Parathyroid adenoma (tissue), 2 donors: Measurements from ENCODE around the gene PIP4K2B.

Experiments used
- H2AFZ ChIP-seq: fragments of 300-600 bp; sonication (generic); one replicate; pipeline ENCODE4 v1.7.0; 2017; ENCODE audit warnings: antibody characterized with exemption, mild to moderate bottlenecking
- H3K27ac ChIP-seq: fragments of 300-600 bp; sonication (generic); one replicate; pipeline ENCODE4 v1.7.0; 2017
- H3K27me3 ChIP-seq: fragments of 300-600 bp; sonication (generic); one replicate; pipeline ENCODE4 v1.7.0; 2017; ENCODE audit warnings: low read length; ENCODE audit not compliant: control insufficient read depth, insufficient read depth
- H3K36me3 ChIP-seq: fragments of 300-600 bp; sonication (generic); one replicate; pipeline ENCODE4 v1.7.0; 2017; ENCODE audit warnings: low read length; ENCODE audit not compliant: control insufficient read depth, insufficient read depth
- H3K4me1 ChIP-seq: fragments of 300-600 bp; sonication (generic); one replicate; pipeline ENCODE4 v1.7.0; 2017; ENCODE audit warnings: control low read depth
- H3K4me2 ChIP-seq: fragments of 300-600 bp; sonication (generic); one replicate; pipeline ENCODE4 v1.7.0; 2017; ENCODE audit warnings: low read length
- H3K4me3 ChIP-seq: fragments of 300-600 bp; sonication (generic); one replicate; pipeline ENCODE4 v1.7.0; 2017; ENCODE audit warnings: low read depth, low read length
- H3K79me2 ChIP-seq: fragments of 300-600 bp; sonication (generic); one replicate; pipeline ENCODE4 v1.7.0; 2017; ENCODE audit warnings: control low read depth
- H3K9ac ChIP-seq: fragments of 300-600 bp; sonication (generic); one replicate; pipeline ENCODE4 v1.7.0; 2017; ENCODE audit warnings: mild to moderate bottlenecking
- H3K9me3 ChIP-seq: fragments of 300-600 bp; sonication (generic); one replicate; pipeline ENCODE4 v1.7.0; 2017; ENCODE audit warnings: low read length; ENCODE audit not compliant: control insufficient read depth
- CTCF ChIP-seq: fragments of 300-600 bp; sonication (generic); IDR thresholded peaks from one replicate; pipeline ENCODE4 v1.7.0; 2017; ENCODE audit warnings: antibody characterized with exemption, mild to moderate bottlenecking
- donor health status: primary hyperparathyroidism.

Gene PIP4K2B

DNA sequence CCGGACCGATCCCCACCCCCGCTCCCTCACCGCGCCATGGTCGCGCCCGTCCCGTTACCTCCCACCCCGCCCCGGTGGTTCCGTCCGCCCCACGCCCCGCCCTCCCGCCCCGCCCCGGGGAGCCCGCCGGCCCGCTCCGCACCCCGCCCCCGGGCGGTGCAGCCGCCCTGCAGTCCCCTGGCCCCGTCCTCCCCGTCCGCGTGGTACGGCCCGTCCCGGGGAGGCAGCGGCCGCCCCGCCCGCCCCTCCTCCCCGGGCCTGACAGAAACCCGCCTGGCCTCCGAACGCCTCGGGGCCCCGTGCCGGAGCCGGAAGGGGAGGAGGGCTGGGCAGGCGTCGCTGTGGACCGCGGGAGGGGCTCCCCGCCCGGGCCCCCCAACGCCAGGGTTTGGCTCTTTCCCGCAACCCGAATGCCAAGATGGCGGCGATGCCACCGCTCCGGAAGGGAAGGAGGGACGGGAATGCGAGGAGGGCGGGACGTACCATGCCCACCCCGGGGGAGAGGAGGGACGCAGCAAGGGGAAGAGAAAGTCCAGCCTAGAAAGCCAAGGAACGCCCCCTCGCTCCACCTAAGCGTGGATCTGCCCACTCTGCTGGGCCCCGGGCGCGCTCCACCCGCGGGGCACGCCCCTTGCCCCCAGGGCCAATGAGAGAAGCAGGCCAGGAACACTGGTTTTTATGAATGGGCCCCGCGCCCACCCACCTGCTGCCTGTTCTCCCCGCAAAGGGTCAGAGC lies at the start of gene PIP4K2B:
PIP4K2B (minus strand) TSS at position 56 of the 736 bp plus-strand sequence. CDS start 132 bp downstream, outside the sequence.
- TF ChIP-seq CTCF, result no peak
- Histone ChIP-seq H3K27me3 (no peaks in the 10 kb centered on the region), H2AFZ (peak within 1 kb of the TSS; percentile 98), H3K27ac (peak within 1 kb of the TSS; percentile 99), H3K4me1 (peaks cover 8% of the 10 kb centered on the region), H3K9me3 (no peaks in the 10 kb centered on the region), H3K4me3 (peak within 1 kb of the TSS; percentile 78), H3K4me2 (peak within 1 kb of the TSS; percentile 91), H3K9ac (peak within 1 kb of the TSS; percentile 85), H3K36me3 (no peaks in the 10 kb centered on the region), H3K79me2 (peaks cover 18% of the 10 kb centered on the region)

- no peak for TF ChIP-seq CTCF
- peaks cover 14% of the 10 kb centered on the region for H3K4me1 ChIP-seq
- no peaks in the 10 kb centered on the region for H3K36me3 ChIP-seq
- peaks cover 9% of the 10 kb centered on the region for H3K79me2 ChIP-seq
- no peak overlapping the region for H3K4me2 ChIP-seq
- H3K4me3 ChIP-seq, result no peak overlapping the region
- H3K27me3 ChIP-seq, result no peaks in the 10 kb centered on the region
- no peaks in the 10 kb centered on the region for H3K9me3 ChIP-seq
- no peak overlapping the region for H3K27ac ChIP-seq
- no peak overlapping the region for H2AFZ ChIP-seq
- no peak overlapping the region for H3K9ac ChIP-seq
Observed at GRCh38 chr17:38848557-38848891, 49.2 kb upstream of the PIP4K2B start.

DNA sequence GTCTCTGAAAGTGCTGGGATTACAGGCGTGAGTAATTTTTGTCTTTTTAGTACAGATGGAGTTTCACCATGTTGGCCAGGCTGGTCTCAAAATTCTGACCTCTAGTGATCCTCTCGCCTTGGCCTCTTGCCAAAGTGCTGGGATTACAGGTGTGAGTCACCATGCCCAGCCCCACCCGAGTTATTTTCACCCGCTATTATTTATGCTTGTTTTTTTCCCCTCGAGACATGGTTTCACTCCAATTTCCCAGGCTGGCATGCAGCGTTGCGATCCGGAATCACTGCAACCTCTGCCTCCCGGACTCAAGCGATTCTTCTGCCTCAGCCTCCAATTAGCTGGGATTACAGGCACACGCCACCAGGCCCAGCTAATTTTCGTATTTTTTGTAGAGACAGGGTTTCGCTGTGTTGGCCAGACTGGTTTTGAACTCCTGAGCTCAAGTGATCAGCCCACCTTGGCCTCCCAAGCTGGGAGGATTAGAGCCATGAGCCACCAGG lies 45.0 kb upstream of the PIP4K2B start:
- H3K27me3 ChIP-seq, result no peaks in the 10 kb centered on the region
- H3K4me1 ChIP-seq, result no peaks in the 10 kb centered on the region
- H3K4me2 ChIP-seq, result no peak overlapping the region
- no peak overlapping the region for H2AFZ ChIP-seq
- H3K4me3 ChIP-seq, result no peak overlapping the region
- no peaks in the 10 kb centered on the region for H3K79me2 ChIP-seq
- TF ChIP-seq CTCF, result no peak
- H3K27ac ChIP-seq, result no peak overlapping the region
- no peaks in the 10 kb centered on the region for H3K36me3 ChIP-seq
- H3K9me3 ChIP-seq, result no peaks in the 10 kb centered on the region
- no peak overlapping the region for H3K9ac ChIP-seq

DNA sequence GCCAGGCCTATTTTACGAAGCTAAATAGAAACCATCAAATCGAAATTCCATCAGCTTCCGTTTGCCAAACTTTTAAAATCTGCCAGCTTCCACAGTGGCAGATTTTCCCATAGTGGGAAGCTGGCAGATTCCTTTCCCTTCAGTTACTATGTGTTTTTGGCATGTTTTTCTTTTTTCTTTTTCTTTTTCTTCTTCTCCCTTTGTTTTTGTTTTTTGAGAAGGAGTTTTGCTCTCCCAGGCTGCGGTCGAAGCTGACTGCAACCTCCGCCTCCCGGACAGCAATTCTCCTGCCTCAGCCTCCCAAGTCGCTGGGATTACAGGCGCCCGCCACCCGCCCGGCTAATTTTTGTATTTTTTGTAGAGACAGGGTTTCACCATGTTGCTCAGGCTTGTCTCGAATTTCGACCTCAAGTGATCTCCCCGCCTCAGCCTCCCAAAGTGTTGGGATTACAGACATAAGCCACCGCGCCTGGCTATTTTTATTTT lies 26.4 kb upstream of the PIP4K2B start:
- peak overlapping the region; percentile 100 for H3K4me3 ChIP-seq
- H3K27me3 ChIP-seq, result no peaks in the 10 kb centered on the region
- peak overlapping the region; percentile 99 for H3K4me2 ChIP-seq
- H3K9me3 ChIP-seq, result no peaks in the 10 kb centered on the region
- peak overlapping the region; percentile 96 for H2AFZ ChIP-seq
- peak overlapping the region; percentile 53 for H3K9ac ChIP-seq
- H3K79me2 ChIP-seq, result peaks cover 39% of the 10 kb centered on the region
- H3K36me3 ChIP-seq, result no peaks in the 10 kb centered on the region
- H3K27ac ChIP-seq, result peak overlapping the region; percentile 94
- H3K4me1 ChIP-seq, result peaks cover 4% of the 10 kb centered on the region
- TF ChIP-seq CTCF, result no peak
